CD4-positive, alpha-beta T cell treated with Interleukin-1 beta for 1 hour (primary cell): ENCODE measurements around the gene REEP2.
"Not testable (repeated sequence)": the region's sequence is repeated elsewhere in the genome, so short reads cannot be mapped to it uniquely, and the experiment has no call there.

Experiments used
- DNase-seq, 2 donors: peaks; one replicate each; pipeline ENCODE4 v3.0.0-alpha.2; 2020 to 2022

Gene REEP2

GRCh38 chr5:138467711-138468132 is 28.9 kb downstream of the REEP2 start:
- no peak for DNase-seq

GRCh38 chr5:138468133-138468965 is 29.5 kb downstream of the REEP2 start:
- peak in 1 of 2 donors; percentile 27 for DNase-seq

GRCh38 chr5:138468966-138469539 is 30.2 kb downstream of the REEP2 start:
- DNase-seq, result no peak

- DNase-seq, result peak; percentile 66
These were observed 30.9 kb downstream of the REEP2 start for GRCh38 chr5:138469540-138470321.

GRCh38 chr5:138470322-138471051 is 31.6 kb downstream of the REEP2 start:
- peak in 1 of 2 donors; percentile 25 for DNase-seq

GRCh38 chr5:138471052-138471361 is 32.1 kb downstream of the REEP2 start:
- DNase-seq, result no peak

- no peak for DNase-seq
These were observed 33.5 kb downstream of the REEP2 start for GRCh38 chr5:138472353-138472752.

GRCh38 chr5:138473151-138473550 is 34.3 kb downstream of the REEP2 start:
- DNase-seq, result not testable (repeated sequence)

- no peak for DNase-seq
These were observed 38.1 kb downstream of the REEP2 start for GRCh38 chr5:138476918-138477317.

- DNase-seq, result no peak
These were observed 43.8 kb downstream of the REEP2 start for GRCh38 chr5:138482638-138483037.

- DNase-seq, result no peak
These were observed 49.7 kb downstream of the REEP2 start for GRCh38 chr5:138488481-138488945.

GRCh38 chr5:138489683-138490061 is 50.8 kb downstream of the REEP2 start:
- no peak for DNase-seq

- DNase-seq, result no peak
These were observed 51.9 kb downstream of the REEP2 start for GRCh38 chr5:138490648-138491283.

- DNase-seq, result no peak
These were observed 52.4 kb downstream of the REEP2 start for GRCh38 chr5:138491284-138491648.

- DNase-seq, result peak; percentile 89 to 90
These were observed 53.1 kb downstream of the REEP2 start for GRCh38 chr5:138491669-138492559.

- no peak for DNase-seq
These were observed 53.7 kb downstream of the REEP2 start for GRCh38 chr5:138492560-138493045.

GRCh38 chr5:138495351-138495750 is 56.5 kb downstream of the REEP2 start:
- DNase-seq, result no peak
